NCI-H345 treated with DMSO at 0.1 percent for 48 hours (cell line): Measurements from ENCODE around the gene HNF1B.

Experiments used
- DNase-seq: peaks from one replicate; lab custom pipeline; 2025; ENCODE audit not compliant: unreplicated experiment; lab: John Stamatoyannopoulos, UW

HNF1B gene

DNA sequence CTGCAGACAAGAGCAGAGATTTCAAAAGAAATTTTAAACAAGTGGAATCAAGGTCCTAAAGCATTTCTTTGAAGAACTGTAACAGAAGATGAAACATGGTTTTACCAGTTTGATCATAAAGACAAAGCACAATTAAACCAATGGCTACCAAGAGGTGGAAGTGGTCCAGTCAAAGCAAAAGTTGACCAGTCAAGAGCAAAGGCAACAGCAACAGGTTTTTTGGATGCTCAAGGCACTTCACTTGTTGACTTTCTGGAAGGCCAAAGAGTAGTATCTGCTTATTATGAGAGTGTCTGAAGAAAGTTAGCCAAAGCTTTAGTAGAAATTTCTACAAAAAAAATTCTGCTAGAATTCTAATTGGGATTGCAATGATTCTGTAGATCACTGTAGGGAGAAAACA is 106.9 kb downstream of the HNF1B start:
- no peak for DNase-seq
